Left renal cortex interstitium (tissue), 4 donors: ENCODE data around the gene RCAN2. TPM values are rescaled to one million over a fixed set of nuclear protein-coding genes. Genes with fewer than 3 reads are reported as not detected.
"Not testable (repeated sequence)": the region's sequence is repeated elsewhere in the genome, so short reads cannot be mapped to it uniquely, and the experiment has no call there.

Source experiments
- DNase-seq, 4 donors: peaks; one replicate each; pipeline ENCODE4 v3.0.0-alpha.2; 2013; ENCODE audit warnings: low read depth in 4 of 4, low spot score in 2 of 4, missing footprints in 1 of 4
- polyA plus RNA-seq, 4 donors: library from polyadenylated mRNA; unstranded; fragments of 120-200 nt; gene quantifications; one replicate each; pipeline ENCODE4 v1.2.1, GENCODE V29; 2013; ENCODE audit not compliant: insufficient read length in 4 of 4

The RCAN2 gene
- polyA plus RNA-seq, 4 donors = 19.9 to 28.9 (median 21.9) TPM

DNA sequence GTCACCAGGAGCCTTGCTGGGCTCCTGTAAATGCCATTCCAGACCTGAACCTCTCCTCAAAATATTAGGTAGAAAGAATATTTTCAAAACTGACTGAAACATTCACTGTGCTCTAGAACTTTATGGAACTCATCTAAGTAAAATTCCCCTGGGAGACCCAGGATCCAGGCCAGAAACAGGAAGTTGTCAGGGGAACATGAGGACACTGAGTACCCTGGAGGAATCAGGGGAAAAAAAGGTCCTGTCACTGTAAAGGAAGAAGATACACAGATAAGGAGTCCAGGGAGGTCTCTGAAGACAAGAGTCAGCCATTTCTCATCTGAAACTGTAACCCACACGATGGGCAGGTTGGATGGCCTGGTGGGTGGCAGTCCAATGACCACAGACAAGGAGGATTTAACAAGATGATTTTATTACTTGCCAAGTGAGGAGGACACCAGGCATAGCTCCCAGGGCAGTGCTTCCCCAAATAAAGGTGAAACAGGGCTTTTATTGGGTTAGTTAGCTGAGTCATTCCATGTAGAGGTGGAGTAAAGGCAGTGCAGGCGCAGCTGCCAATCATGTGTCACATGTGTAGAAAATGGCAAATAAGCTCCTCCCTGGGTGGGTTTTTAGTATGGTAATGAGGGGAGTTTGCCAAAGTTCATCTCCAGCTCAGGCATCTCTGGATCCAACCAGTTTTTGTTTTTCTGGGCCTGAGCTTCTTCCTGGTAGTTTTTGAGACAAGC is 138.5 kb downstream of the RCAN2 start:
- DNase-seq = no peak

DNA sequence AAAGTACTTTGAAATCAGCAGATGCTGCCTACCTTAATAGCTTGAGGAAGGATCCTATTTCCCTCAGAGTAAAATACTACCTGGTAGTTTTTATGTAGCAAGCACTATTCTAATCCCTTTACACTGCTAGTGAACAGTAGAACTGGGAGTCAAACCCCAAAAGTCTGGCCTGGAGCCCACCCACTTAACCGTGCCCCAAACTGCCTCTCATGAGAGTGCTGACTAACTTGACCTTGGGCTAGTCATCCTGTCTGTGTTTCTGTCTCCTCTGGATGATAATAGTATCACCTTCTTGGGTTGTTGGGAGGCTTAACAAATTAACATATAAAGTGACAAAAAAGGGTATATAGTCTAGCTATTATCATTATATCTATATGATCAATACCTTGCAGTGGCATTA is 140.5 kb downstream of the RCAN2 start:
- DNase-seq = no peak

DNA sequence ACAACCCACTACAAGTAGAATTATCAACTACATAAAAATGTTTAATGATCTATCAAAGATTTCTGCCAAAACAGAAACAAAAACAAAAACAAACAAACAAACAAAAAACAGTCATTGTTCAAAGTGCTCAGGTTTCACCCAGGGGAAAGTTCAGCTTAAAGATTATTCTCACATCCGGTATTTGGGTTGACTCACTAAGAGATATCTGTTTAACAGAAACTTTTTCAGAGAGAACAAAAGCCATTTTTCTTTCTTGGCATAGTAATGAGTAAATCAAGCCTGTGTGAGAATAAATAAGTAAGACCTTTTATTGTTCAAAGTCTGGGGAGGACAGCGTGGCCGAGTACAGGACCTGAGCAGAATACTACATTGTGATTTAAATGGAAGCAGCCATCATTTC is 143.6 kb downstream of the RCAN2 start:
- no peak for DNase-seq

DNA sequence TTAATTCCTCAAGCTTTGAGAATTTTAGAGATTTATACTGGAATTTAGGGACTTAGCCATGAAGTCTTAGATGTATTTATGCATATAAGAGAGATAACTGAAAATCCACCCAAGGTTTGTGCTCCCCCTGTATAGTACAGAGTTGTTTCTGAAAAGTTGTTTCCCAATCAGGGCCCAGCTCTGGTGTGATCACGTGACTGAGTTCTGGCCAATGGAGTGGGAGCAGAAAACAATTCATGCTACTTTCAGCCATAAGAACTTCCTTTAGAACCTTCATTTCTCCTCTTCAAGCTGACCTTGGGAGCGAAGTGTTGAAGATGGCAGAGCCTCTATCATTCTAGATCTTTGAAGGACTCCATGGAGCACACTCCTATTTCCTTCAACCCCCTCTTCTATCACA is 151.0 kb downstream of the RCAN2 start:
- no peak for DNase-seq

DNA sequence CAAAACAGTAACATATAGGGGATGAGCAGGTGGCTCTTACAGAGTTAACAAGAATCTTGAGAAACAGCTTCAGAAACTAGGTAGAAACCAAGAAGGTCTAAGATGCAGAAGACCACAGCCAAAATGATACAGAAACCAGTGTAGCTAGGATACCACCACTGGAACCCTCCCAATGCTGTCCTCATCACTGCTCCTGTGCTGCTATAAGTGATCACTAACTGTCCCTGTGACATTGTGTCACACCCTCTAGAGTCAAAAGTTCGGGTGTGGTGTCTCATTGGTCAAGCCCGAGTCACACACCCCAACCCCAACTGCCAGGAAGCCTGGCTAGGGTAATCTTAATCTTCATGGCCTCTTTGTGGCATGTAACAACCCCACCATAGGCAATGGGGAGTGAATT is 153.1 kb downstream of the RCAN2 start:
- no peak for DNase-seq

DNA sequence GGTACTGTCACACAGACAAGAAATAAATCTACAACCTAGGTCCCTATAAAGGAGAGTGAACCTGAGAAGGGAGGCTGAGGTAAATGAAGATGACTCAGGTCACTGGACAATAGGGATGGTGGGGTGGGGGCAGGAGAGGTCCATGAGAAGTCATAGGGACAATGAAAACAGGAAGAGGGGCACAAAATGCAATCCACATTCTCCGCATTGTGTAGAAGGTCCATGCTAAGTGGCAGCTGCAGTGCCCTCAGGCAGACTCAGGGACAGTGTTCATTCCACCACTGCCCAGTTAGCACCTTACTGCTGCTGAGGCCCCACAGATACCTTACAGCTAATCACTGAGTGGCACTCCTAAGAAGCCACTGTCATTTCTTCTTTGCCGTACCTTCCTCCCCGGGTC is 156.8 kb downstream of the RCAN2 start:
- DNase-seq = no peak

DNA sequence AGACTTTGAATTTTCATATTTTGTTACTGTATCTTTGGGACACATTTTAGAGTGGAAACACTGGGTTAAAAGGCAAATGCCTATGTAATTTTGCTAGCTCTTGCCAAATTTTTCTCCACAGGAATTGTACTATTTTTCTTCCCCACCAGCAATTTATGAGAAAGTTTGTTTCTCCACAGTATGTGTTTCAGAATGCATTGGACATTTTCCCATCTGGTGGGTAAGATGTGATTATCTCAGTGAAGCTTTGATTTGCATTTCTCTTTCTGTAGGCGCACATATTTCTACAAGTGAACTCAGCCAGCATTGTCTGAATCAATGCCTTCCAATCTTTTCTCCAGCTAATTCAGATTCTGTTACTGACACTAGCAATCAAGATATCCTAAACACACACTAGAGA is 157.8 kb downstream of the RCAN2 start:
- no peak for DNase-seq

DNA sequence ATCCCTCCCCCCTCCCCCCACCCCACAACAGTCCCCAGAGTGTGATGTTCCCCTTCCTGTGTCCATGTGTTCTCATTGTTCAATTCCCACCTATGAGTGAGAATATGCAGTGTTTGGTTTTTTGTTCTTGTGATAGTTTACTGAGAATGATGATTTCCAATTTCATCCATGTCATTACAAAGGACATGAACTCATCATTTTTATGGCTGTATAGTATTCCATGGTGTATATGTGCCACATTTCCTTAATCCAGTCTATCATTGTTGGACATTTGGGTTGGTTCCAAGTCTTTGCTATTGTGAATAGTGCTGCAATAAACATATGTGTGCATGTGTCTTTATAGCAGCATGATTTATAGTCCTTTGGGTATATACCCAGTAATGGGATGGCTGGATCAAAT is 158.8 kb downstream of the RCAN2 start:
- not testable (repeated sequence) for DNase-seq

DNA sequence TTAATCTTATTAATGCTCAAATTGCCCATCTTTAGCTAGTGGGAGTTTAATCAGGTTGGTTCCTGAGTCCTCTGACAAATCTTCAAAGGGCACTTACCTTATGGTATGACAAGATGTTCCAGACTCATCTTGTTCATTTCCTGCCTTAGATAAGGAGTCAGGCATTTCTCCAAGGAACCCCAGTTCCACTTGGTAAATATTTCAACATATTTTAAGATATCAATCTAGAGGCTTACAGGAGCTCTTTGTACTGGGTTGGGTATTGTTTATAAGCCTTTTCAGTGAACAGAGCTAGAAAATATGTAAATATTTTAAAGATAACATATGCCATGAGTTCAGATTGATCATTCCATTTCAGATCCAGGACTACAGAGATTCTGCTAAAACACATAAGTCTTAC is 159.8 kb downstream of the RCAN2 start:
- DNase-seq = no peak

DNA sequence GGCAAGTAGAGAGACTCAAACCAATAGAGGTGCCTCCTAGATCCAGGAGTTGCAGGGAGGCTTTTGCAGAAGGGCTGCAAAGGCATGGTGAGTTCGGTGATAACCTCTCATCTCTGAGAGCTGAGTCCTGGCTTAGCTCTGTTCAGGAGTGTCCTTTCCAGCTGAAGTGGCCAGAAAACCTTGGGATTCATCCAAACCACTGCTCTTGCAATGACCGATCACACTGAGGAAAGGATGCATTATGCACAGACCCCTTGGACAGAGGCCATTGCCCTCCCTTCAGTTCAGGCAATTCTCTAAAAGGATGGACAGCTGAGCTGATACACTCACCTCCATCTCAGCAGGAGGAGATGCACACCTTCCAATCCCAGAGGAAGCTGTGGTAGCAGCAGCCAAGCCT is 161.7 kb downstream of the RCAN2 start:
- DNase-seq = no peak

DNA sequence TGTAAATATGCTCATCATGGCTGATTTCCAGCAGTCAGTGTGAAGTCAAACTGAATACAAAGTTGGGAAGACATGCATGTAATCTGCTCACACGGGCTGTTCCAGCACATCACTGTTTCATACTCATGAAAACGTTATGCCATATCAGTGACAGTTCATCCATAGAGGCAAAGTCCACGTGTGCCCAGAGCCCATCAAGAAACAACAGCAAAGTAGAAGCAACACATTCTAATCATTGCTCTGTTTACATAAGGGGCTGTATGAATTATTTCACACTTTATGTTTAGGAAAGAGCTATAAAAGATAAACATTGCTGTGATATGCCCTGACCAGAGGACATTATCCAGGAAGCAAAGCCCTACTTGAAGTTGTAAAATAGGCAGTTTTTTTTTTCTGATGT is 163.5 kb downstream of the RCAN2 start:
- no peak for DNase-seq

DNA sequence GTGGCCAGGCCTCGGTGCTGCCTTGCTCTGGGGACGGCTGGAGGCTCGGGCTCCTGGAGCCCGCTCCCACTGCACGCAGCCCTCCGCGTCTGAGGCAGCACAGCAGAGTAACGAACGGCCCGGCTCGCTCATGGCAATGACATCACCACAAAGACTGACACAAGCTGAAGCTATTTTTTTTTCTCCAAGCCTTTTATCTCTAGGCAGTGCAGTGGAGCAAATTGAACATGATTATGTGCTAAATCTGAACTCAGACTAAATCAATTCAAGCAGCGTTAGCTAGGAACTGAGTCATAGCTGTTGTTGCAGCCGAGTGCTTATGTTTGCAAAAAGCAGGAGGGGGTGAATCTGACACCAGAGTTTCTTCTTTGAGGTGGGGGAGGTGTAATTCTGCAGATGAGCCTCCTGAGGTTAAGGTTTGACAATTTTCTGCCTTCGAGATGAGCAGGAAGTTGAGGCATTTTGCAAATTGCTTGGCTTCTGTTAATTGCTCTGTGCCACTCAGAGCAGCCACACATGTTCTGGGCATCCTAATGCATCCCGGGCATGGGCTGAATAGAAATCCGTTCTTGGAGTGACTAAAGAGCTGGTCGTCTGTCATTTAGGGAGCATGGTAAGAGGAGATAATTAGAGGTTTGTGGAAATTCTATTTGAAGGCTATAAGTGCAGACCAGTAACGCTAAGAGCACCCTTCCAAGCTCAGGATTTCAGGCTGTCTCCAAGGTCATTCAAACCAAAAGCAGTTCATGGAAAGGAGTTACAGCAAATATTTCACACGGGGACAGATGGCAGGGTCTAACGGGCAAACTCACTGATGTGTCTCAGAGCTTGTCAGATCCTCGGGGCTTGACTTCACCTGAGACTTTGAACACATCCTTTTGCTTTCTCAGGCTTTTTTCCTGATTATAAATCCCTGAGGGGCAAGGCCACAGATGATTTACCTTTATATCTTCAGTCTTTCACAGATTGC is 165.4 kb downstream of the RCAN2 start:
- DNase-seq = no peak

DNA sequence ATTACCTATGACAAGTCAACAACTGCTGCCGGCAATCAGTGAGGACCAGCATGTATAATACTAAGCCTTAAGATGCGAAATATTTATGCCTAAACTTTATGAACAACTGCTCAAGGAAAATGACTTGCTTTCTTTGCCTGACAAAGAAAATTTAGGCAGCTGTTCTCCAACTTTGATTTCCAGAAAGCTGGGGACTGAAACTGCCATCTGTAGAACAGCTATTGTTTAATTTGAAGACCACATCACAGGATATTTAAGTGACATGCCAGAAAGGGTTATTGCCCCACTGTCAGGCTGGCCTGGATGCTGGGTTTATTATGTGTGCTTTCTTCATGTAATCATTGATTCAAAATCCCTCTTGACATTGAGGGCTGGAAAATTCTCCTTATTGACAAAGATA is 166.5 kb downstream of the RCAN2 start:
- no peak for DNase-seq

DNA sequence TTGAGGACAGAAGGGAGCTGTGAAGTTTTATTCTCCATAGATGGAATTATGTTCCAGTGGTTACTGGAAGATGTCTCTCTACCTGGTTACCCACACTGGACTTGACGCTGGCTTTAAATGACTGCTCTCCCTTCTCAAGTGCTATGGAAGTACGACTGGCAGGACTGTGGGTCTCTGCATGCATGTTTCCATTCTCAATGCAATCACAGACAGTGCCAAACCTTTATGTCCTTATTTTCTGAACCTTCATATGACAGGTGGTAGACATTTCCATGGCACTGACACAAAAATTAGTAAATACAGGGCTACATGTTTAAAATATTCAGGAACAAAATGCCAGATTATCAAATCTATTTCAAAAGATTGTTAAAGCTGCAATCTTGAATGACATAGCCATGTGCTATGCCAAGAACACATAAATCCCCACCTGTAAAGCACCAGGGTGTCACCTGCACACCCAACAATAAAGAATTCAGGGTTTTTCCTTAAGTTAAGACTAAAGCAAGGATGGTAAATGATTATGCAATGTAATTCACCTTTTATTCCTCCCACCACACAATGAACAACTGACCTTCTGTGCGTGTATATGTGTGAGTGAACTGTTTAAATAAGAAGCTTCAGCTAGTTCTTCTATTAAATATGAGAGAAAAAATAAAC is 167.2 kb downstream of the RCAN2 start:
- no peak for DNase-seq

DNA sequence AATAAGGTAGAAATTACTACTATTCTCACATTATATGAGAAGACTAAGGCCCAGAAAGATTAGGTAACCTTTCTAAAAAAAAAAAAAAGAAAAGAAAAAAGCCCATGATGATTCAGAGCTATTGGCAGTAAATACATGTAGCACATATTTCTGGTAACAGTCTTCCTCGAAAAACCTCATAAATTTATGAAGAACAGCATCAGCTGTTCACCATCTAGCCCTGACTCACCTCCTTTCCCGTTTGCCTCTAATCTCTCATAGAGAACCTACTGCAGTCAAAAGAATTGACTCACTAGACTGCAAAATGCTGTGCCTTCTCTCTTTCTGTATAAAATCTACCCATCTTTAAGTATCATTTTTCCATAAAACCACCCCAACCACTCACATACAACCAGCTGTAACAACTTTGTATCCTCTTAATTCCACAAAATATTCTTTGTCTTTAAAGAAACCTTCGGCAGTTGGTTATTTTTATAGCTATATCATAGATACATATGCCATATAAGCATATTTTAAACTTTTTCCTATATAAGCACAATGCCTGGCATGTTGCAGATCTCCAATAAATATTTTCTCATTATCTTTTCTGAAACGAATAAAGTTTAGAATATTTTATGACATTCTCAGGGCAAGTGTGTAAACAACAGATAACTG is 167.8 kb downstream of the RCAN2 start:
- DNase-seq = no peak

DNA sequence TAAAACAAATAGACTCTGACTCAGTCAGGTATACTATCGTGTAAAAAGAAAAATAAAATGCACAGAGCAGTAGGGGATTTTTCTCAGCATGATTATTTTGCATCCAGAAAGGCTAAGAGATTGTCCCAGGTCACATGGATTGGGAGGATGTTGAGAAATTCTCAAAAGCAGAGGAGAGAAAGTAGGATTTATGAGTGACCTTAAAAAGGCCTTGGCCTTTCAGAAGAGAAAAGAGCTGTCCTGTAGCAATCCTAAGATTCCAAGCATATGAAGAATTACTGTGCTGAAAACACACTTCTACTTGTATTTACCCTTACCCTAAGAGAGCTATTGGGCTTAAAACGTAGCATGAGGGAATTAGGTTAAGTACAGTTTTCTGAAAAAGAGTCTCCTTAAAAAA is 170.7 kb downstream of the RCAN2 start:
- no peak for DNase-seq

DNA sequence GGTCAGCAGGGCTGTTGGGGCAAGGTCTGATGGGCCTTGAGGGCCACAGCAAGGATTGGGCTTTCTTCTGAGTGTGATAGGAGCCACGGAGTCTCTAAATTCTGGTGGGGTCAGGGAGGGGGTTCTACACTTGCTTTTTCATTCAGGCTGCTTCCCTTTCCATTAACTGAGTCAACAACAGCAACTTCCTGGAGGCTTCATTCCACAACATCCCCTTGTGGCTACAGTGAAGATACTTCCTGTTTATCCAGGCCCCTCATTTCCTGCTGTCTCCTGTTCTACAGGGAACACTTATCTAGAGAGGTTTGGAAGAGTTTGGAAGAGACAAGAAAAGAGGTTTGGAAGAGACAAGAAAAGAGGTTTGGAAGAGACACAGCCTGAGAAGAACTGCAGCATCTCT is 175.7 kb downstream of the RCAN2 start:
- no peak for DNase-seq

DNA sequence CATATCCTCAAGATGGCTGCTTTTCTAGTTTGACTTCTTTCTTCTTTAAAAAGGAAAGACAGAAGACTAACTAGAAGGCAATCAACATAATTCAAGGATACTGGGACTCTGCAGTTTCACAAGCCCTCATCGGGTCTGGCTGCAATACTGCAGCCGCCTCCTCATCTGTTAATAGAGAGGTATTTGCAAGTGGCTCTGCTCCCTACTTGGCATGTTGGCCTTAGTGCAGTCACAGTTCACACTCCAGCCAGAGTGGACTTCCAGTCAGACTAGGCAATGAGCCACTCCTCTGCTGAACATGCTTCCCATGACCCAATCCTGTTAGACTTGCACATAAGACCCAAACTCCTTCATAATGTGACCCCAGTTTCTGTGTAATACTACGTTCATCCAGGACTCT is 178.6 kb downstream of the RCAN2 start:
- no peak for DNase-seq

DNA sequence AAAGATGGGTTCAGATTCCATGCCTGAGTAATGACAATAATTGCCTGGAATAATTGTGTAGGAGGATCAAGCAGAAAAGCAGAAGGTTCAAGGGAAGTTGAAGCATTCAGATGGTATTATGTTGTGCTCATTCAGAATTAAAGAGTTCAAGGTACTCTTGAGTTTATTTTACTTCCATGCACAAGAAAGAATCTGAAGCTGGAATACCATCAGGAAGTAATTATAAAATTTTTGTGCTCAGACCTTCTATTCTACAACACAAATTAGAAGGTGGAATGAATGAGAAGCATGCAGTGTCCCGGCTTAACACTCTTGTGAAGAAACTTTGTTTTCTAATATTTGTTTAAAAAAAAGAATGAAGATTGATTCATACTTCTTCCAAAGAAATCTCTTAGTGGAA is 181.1 kb downstream of the RCAN2 start:
- DNase-seq = no peak

DNA sequence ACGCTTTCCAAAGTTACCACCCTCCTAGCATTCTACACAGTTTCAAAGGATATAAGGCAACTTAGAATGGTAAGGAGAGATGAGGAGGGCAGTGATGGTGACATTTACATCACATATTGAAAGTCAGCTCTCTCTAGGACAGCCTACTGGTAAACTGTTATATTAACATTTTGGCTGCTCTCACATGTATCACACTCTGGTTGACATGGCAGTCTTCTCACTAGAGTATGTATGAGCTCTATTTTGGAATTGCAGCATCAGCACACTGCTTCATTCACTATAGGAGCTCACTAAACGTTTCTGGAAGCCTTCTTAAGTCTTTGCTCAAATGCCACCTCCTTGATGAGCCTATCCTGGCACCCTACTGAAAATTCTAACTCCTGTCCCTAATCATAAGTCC is 184.8 kb downstream of the RCAN2 start:
- DNase-seq = no peak

DNA sequence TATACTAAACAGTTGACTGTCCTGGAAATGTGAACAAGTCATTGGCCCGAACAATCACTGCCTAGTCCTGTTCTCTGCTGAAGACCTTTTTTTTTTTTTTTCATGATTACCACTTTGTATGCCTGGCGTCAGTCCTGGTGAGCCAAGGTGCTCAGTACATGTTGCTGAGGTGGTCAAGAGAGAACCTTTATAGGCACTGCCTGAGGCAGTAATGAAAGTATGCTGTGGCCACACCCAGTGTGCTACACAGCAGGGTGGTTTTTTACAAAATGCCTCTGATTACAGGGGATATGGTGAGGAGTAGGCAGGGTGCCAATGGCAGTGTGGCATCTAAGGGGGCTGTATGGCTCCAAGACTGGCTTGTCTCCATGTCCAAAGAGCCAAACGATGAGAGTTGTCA is 185.4 kb downstream of the RCAN2 start:
- no peak for DNase-seq
